Stimulated activated CD4-positive, alpha-beta T cell treated with anti-CD3 and anti-CD28 coated beads, Interleukin-4, amount 100 ng/mL, for 24 hours (primary cell): ENCODE data around the gene COL1A2.

Experiments used
- DNase-seq: peaks from one replicate; pipeline ENCODE4 v3.0.0-alpha.2; 2020

Gene COL1A2

DNA sequence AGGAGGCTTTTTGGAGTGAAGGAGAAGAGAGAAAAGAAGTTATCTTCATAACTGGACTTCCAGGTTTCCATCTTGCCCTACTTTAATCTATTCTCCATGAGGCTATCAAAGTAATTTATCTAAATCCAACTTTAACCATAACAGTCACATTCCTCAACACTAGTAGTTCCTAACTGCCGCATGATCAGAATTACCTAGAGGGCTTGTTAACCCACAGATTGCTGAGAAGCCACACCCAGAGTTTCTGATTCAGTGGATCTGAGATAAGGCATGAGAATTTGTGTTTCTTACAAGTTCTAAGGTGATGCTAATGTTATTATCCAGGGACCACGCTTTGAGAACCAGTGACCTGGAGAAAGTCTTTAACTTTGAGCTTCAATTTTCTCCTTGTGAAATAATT is 8.3 kb upstream of the COL1A2 start:
- no peak for DNase-seq

DNA sequence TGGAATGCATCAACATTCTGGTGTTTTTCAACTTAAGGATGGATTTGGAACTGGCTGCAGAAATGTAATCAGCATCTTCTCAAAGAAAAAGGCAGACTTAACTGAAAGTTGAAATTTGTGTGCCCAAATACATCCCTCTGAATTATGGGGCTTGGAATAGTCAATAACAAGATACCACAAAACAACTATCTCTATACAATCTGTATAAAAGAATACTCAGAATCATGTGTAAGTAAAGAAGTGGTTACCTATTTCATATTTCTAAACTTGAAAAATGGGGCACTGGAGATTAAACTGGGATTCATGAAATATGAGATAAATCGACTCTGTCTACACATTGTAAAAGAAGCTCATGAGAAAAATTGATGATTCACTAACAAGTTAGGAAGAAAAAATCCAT is 6.2 kb upstream of the COL1A2 start:
- no peak for DNase-seq

DNA sequence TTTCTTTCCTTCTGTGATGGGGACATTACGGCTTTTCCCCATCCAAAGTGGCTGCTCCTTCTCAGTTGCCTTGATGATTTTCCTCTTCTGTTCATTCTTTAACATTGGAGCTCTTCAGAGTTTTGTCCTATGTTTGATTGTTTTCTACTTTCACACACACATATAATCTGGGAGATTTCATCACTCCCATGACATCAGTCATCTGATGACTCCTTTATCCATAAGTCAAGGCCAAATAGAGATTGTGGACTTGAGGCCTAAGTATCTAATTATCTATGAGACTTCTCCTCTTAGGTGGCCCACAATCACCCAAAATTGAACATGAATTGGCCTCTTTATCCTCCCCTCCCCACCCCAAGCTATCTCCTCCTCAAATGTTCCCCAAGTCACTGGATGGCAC is 5.3 kb upstream of the COL1A2 start:
- DNase-seq: no peak

DNA sequence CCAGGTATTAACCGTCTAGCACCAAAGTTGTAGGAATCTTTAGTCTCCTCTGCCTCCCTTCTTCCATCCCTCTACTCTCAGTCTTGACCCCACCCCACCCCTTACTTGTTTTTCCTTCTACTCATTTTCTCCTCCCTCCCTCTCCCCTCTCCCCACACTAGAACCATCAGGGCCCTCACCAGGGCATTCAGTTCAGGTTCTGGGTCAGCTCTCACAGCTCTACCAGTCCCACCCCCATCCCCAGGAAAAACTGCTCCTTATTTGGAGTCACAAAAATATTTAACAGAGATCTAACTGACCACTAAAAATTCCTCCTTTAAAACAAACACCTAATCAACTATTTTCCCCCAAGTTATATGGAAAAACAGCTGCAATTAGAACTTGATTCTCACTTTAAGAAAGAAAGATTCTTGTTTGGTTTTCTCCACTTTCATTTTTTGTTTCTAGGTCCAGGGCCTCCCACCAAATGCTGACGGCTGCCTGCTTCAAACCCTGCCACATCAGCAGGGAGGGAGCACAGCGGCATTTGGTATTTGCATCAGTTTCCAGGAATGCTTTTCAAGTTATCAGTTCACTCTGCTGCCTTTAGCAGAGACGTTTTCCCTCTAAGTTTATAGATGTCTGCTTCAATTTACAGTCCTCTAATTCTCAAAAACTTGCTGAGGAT is 2.8 kb upstream of the COL1A2 start:
- no peak for DNase-seq

DNA sequence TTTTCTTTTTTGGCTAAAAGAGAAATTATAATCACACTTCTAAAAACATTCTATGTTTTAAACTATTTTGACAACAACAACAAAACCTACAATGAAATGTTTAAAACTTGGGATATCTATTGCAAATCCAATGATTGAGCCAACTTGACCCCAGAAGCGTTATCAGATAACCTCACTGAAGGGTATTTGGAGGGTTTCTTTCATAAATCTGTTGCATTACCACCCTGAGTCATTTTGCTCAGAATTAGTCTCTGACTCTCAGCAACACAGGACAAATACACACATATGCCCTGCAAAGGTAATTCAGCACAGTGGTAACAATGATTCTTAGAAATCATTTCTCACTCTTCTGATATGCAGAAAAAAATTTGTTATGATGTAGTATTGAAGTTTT is 2.3 kb upstream of the COL1A2 start:
- no peak for DNase-seq

DNA sequence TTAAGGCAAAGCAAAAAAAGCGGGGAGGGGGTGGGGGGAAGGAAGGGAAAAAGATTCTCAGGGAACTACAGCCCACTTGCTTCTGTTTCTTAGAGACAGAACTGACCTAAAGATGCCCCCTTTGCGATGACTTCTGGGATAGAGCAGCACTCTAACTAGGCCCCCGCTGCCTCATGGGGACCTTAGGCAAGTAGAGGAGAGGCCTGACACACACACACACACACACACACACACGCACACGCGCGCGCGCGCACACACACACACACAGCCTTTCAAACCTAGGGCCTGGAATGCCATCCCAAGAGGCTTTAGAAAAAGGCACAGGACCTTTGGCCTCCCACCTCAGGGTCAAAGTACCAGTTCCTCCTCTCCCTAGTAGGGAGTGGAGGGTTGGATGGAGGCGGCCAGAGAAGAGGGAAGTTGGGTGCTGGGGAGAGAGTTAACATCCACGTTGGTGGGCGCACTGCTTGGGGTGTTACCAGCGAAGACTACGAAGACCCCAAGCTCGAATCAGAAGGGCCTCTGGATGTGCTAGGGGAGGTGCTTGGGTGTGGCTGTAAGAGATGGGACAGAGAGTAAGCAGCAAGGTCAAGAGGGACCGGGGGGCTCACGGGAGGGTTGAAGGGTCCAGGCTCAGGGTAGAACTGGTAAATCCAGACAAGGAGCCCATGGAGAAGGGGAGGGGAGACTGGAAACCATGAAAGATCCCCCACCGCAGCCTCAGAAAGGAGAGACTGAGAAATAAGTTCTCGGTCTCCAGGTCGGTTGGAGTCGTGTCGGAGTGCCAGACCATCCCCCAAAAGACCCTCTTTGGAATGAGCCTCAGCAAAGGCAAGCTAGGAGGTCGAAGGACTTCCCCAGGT is 1.2 kb upstream of the COL1A2 start:
- DNase-seq: no peak

DNA sequence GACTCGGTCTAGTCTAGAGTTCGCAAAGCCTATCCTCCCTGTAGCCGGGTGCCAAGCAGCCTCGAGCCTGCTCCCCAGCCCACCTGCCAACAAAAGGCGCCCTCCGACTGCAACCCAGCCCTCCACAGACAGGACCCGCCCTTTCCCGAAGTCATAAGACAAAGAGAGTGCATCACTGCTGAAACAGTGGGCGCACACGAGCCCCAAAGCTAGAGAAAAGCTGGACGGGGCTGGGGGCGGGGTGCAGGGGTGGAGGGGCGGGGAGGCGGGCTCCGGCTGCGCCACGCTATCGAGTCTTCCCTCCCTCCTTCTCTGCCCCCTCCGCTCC is 622 bp upstream of the COL1A2 start:
- no peak for DNase-seq

DNA sequence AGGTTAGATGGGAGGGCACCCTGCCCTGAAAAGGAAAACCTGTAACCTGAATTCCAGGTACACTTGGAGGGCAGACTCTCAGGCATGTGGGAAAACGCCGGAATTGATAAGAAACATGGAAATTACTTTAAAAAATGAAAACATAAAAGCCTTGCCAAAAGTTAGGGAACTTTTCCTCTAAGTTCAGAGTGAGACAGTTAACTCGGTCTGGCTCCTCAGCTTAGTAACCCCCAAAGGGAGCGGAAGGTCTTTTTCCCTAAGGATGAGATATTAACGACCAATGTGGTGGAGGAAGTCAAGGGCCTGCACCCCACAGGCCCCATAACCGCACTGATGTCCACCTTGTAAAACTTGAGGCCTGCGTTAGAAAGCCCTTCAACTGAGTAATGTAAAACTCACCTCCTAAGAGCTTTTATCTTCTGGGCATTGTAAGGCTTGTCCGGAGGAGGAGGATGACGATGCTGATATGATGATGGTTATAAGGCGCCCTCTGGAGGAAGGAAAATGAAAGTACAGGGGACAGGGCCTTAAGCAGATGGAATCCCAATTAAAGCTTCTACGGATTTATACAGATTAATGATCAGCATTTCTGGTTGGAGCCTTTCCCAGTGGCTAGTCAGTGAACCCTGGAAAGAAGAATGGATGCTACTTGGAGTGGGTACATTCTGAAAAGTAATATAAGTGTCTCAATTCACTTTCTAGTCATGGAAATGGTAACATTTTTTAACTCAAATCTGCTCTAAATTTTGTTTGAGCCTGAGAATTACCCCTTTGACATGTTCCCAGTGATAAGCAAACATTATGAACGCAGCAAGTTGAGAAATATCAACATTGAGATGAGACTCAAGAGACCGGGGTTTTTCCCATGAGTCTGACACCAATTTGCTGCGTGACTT is 694 bp downstream of the COL1A2 start:
- peak; percentile 17 for DNase-seq

DNA sequence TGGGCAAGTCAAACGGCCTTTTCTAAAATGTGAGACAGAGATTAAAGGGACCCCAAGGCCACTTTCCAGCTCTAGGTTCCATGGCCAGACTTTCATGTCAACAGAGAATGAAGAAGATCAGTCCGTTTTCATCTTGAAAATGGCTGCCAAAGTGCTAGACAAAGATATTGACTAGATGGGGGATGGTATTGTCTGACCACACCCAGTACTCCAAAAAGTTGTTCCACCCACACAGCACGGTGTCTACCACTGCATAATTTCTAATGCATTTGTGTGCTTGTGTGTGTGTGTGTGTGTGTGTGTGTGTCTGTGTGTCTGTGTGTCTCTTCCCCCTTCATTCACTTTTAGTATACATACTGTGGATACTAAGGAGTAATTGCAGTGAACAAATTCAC is 1.3 kb downstream of the COL1A2 start:
- DNase-seq: no peak

DNA sequence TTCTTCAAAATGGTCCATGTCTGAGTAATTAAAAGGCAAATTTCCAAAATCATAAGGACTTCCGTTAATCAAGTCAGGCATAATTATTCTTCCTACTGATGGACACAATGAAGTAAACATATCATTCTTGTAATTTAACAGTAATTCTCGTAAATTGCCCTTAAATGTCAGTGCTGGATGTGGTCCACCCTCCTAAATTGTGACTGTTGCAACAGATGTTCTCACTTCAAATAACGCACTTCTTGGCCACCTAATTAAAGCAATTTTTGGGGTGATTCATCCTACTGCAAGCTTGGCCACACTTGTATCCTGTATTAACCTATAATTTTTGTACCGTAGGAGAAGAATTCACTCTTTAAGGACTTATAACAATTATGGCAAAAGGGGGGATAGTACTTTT is 1.9 kb downstream of the COL1A2 start:
- no peak for DNase-seq

DNA sequence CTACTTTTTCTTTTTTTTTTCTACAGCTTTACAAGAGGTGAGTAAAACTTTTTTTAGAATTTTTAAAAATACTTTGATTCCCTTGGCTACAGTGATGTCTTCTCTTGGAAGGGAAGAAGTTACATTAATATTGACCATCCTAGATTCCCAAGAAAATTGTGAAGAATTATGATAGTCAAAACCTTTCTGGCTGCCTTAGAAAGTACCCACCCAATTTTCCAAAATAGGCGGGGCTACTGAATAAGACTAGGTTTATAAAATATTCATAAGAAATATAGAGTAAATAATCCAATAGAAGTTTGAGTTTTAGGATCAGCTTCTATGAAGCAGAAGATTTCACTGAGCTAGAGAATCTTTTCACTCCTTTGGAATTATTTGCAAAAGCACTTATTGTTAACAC is 3.0 kb downstream of the COL1A2 start:
- no peak for DNase-seq

DNA sequence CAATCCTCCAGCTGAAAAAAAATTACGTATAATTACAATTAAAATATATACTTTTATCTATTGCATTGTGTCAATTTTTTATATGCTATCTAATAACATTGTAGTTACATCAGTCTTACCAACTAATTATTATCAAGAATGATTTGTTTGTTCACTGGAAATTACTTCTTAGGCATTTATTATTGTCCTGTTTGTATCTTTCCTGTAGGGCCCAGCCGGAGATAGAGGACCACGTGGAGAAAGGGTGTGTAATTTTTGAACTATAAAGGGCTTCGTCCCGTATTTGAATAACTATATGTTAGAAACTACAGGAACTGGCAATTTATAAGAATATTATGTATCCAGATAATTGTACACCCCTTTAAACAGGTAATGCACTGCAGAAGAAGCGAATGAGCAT is 4.1 kb downstream of the COL1A2 start:
- DNase-seq: no peak

DNA sequence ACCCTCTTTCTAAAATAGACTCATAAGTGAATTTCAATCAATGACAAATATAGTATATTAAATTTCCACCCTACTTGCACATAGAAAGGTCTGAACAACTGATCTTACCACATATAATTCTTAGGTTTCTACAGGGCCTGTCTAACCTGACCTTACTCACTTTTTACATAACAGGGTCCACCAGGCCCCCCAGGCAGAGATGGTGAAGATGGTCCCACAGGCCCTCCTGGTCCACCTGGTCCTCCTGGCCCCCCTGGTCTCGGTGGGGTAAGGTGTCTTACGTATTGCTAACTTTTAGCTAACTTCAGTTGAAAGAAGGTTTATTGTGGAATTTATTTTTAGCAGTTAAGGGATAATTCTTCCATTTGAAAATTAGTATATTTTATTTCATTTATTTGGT is 5.3 kb downstream of the COL1A2 start:
- no peak for DNase-seq

DNA sequence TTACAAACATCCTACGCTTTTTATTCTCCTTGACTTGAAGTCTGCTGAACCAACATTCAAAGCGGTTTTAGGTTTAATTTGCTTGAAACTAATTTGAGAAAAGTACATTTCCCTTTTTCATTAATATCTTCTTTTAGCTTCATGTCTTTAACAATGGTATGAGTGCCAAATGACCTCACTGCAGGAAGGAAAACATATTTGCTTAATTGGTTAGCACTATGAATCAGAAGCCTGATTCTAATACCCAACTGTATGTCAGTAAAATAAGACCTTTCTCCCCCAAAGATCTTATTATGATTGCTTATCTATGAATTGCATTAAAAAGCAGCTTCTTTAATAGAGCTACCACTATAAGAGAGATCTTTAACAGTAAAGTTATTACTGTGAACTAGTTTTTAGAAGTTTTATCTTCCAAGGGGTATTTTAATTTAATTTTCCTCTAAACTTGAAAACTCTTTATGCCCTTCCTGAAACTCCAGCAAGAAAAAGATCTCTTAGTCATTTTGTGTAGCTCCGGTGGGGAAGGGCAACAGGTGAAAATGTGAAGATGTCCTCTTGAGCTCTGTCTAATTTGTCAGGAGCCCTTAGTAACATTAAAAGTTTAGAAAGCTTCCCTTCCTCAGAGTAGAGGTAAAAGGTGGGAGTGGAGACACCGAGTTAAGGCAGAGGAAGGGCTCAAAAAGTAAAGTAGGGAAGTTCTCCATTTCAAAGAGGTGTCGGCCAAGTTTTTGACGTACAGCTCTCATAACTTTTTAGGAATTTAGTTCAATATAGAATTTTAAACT is 6.1 kb downstream of the COL1A2 start:
- DNase-seq: no peak

DNA sequence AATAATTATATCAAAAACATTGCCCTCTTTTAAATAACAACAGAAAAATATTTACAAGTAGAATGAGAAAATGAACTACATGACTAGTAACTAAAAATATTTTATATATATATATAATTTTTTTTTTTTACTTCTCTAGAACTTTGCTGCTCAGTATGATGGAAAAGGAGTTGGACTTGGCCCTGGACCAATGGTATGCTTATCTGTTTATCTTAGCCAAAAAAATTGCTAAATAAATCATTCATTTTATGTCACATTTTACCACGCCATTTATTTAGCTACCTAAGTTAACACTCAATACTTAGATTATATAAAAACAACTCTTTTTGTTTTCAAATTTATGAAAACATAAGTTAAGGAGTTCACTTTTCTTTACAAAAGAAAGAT is 6.7 kb downstream of the COL1A2 start:
- DNase-seq: no peak

DNA sequence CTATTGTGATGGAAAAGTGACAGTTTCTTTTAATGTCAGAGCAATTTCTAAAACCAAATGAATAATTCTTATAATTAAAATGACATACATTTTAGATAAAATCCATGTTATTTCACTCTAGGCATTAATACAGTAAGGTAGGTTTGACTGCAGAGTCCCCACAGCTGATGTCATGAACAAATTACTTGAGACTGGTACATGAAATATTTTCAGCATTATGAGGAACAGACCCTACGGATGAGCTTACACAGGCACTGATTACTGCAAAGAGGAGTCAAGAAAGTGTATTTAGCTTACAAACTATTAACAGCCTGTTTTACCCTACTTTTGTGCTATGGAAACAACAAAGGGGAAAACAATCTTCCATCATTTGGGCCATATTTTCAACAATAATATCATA is 8.9 kb downstream of the COL1A2 start:
- DNase-seq: no peak

DNA sequence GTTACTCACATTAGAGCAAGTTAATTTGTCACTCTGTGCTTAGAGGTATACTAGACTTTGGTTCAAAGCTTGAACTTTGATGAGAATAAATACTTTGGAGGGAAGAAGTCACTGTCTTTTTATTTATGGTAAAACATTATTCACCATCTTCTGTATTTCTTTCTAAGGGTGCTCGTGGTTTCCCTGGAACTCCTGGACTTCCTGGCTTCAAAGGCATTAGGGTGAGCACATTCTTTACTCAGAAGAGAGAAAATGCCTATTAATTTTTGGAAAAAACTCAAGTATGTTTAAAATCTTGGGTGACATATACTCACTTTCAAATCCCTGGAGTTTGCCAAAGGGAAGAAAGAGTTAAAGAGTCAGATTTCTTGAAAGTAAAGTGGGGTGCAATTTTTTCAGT is 10.8 kb downstream of the COL1A2 start:
- DNase-seq: no peak

DNA sequence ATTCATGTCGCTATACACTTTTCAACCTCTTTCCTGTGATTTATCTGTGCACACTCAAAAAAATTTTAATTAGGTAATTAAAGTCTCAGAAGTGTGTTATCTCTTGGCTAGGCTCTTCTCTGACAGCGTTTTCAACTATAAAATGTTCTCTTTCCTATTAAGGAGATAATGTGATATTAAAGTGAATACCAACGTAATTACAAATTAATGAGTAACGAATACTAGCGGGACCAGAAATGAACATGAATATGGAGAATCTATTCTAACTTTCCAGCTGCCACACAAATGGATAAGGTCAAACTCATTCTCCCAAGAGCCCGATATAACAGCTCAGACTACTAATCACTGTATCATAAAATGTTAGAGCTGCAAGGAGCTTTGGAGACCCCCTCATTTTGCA is 12.0 kb downstream of the COL1A2 start:
- DNase-seq: no peak

DNA sequence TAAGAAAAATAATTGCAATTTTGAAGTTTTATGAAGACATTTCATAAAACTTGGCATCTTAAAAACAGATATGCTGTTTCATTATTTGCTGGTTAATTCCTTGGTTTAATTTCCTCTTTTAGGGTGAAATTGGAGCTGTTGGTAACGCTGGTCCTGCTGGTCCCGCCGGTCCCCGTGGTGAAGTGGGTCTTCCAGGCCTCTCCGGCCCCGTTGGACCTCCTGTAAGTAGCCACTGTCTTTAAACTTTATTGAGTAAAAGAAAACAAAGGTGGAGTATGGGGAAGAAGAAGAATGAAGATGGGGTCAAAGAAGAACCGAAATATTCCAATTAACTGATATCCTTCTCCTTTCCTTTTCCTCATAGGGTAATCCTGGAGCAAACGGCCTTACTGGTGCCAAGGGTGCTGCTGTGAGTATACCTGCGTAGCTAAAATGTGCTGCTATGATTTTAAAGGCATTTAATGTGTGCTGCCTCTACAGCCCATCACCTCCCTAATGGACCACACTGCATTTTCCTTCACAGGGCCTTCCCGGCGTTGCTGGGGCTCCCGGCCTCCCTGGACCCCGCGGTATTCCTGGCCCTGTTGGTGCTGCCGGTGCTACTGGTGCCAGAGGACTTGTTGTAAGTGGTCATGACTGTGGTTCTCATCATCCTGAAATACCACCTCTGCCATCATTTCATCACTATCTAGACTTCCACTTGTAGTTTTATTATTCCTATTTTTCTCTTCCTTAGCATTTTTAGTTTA is 14.7 kb downstream of the COL1A2 start:
- no peak for DNase-seq

DNA sequence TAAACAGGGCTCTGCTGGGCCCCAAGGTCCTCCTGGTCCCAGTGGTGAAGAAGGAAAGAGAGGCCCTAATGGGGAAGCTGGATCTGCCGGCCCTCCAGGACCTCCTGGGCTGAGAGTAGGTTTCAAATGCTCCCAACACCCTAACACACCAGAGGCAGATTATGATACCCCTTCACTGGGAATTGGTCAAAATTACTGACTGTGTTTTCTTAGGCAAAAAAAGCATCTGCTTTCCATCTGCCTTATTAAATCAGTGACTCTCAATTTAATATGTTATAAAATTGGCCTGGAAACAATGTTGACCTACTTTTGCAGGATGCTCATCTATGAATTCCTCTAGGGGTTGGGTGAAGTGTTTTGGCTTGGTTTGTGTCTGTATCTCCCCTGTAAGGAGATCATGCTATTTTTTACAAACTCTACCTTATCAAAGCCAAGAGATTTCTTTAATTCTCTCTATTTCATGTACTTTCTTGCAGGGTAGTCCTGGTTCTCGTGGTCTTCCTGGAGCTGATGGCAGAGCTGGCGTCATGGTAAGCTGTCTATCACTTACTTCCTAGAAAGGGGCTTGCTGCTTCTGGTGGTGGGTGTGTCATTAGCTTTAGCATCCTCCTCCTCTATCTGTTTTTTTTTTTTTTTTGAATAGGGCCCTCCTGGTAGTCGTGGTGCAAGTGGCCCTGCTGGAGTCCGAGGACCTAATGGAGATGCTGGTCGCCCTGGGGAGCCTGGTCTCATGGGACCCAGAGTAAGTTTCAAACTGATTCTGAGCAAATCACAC is 15.9 kb downstream of the COL1A2 start:
- no peak for DNase-seq

DNA sequence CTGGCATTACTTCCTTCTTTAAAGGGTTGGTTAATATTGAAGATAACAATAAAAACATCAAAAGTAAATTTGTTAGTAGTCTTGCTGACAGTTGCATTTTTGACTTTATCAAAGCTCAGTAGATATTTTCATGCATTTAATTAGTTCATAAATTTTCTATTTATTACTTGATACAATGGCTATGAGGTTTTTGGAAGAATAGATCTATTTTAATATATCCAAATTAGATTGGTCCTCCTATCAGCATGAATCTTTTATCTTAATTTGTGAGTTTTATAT is 16.4 kb downstream of the COL1A2 start:
- DNase-seq: no peak
